Measurements from ENCODE around the gene IL19. TPM values are rescaled to one million over a fixed set of nuclear protein-coding genes. Genes with fewer than 3 reads are reported as not detected.

Gene IL19
- total RNA-seq, 4 donors from 2014 or later = not detected

GRCh38 chr1:206796981-206797402, 26.4 kb downstream of the IL19 start:
- TF ChIP-seq CTCF (IDR thresholded peaks at IDR 0.05 in 4 of 5, conservative IDR thresholded peaks at IDR 0.05 in 1 of 5) = no peak
- TF ChIP-seq POLR2A (IDR thresholded peaks at IDR 0.05) = no peak
- intact Hi-C loops (cut with DNase I; ENCODE audit: low total_unique reads) (no loop called here), in situ Hi-C loops (cut with MboI; ENCODE audit: low sequenced_read_pairs in 4 of 4) (no loop called here)
- no peak overlapping the region for H3K4me3 ChIP-seq
- H3K27ac ChIP-seq = no peak overlapping the region
- H3K36me3 ChIP-seq = no peaks in the 10 kb centered on the region
- ATAC-seq (no peak), DNase-seq (no peak)
- no peaks in the 10 kb centered on the region for H3K27me3 ChIP-seq
- H3K4me1 ChIP-seq = no peaks in the 10 kb centered on the region
- H3K9me3 ChIP-seq = no peaks in the 10 kb centered on the region

- H3K9me3 ChIP-seq = no peaks in the 10 kb centered on the region
- no peaks in the 10 kb centered on the region for H3K27me3 ChIP-seq
- no peaks in the 10 kb centered on the region for H3K36me3 ChIP-seq
- intact Hi-C loops (cut with DNase I; ENCODE audit: low total_unique reads) (no loop called here), in situ Hi-C loops (cut with MboI; ENCODE audit: low sequenced_read_pairs in 4 of 4) (no loop called here)
- DNase-seq (no peak), ATAC-seq (no peak)
- H3K4me1 ChIP-seq = no peaks in the 10 kb centered on the region
- H3K4me3 ChIP-seq = no peak overlapping the region
- no peak for TF ChIP-seq CTCF (IDR thresholded peaks at IDR 0.05 in 4 of 5, conservative IDR thresholded peaks at IDR 0.05 in 1 of 5)
- no peak for TF ChIP-seq POLR2A (IDR thresholded peaks at IDR 0.05)
- no peak overlapping the region for H3K27ac ChIP-seq
Observed at GRCh38 chr1:206797534-206798383, 27.2 kb downstream of the IL19 start.

- Histone ChIP-seq H3K9me3 (no peaks in the 10 kb centered on the region), H3K4me1 (no peaks in the 10 kb centered on the region), H3K36me3 (no peaks in the 10 kb centered on the region), H3K27me3 (no peaks in the 10 kb centered on the region), H3K27ac (no peak overlapping the region), H3K4me3 (no peak overlapping the region)
- intact Hi-C loops (cut with DNase I; ENCODE audit: low total_unique reads) (no loop called here), in situ Hi-C loops (cut with MboI; ENCODE audit: low sequenced_read_pairs in 4 of 4) (no loop called here)
- DNase-seq (no peak), ATAC-seq (no peak)
- TF ChIP-seq CTCF (IDR thresholded peaks at IDR 0.05 in 4 of 5, conservative IDR thresholded peaks at IDR 0.05 in 1 of 5) (no peak), POLR2A (IDR thresholded peaks at IDR 0.05) (no peak)
Observed at GRCh38 chr1:206798384-206798996, 27.9 kb downstream of the IL19 start.

- DNase-seq = no peak
- Histone ChIP-seq H3K27ac (no peak overlapping the region), H3K4me1 (no peaks in the 10 kb centered on the region), H3K27me3 (no peaks in the 10 kb centered on the region), H3K9me3 (no peaks in the 10 kb centered on the region), H3K4me3 (no peak overlapping the region), H3K36me3 (no peaks in the 10 kb centered on the region)
- TF ChIP-seq POLR2A (IDR thresholded peaks at IDR 0.05) (no peak), CTCF (IDR thresholded peaks at IDR 0.05 in 4 of 5, conservative IDR thresholded peaks at IDR 0.05 in 1 of 5) (no peak)
- in situ Hi-C loops (cut with MboI; ENCODE audit: low sequenced_read_pairs in 4 of 4) = no loop called here
- intact Hi-C loops (cut with DNase I; ENCODE audit: low total_unique reads) = no loop called here
- ATAC-seq = no peak
Observed at GRCh38 chr1:206799311-206799710, 28.7 kb downstream of the IL19 start.
